OCI-LY1 (cell line): Measurements from ENCODE around the gene NDUFAF2.

Experiments used
- CTCF ChIP-seq: fragments of 200-600 bp; sonication (generic), shearing (Covaris generic); IDR thresholded peaks from 2 replicates; pipeline ENCODE4 v1.5.1; 2017; ENCODE audit warnings: mild to moderate bottlenecking, antibody characterized with exemption, low read length, moderate library complexity, mixed read lengths
- EZH2 ChIP-seq: fragments of 200-600 bp; sonication (generic), shearing (Covaris generic); IDR thresholded peaks from 2 replicates; pipeline ENCODE4 v1.8.0; 2017; ENCODE audit warnings: borderline replicate concordance, mixed run types, mild to moderate bottlenecking, antibody characterized with exemption, low read length, moderate library complexity, mixed read lengths

GRCh38 chr5:61010467-61011454, 65.8 kb downstream of the NDUFAF2 start:
- TF ChIP-seq CTCF = no peak
- TF ChIP-seq EZH2 = no peak
